ENCODE data around the gene GLRX5. TPM values are rescaled to one million over a fixed set of nuclear protein-coding genes. Genes with fewer than 3 reads are reported as not detected.

The GLRX5 gene
- total and polyA plus RNA-seq, 2 experiments from 2014 or later: 50.0 to 105 TPM

GRCh38 chr14:95487669-95488084 lies 47.2 kb upstream of the GLRX5 start:
- TF ChIP-seq EZH2 (IDR thresholded peaks at IDR 0.05; ENCODE audit: borderline replicate concordance) (no peak), EZH2phosphoT487 (IDR thresholded peaks at IDR 0.05; ENCODE audit: low read depth, severe bottlenecking, unreplicated experiment) (no peak), CTCF (IDR thresholded peaks at IDR 0.05; ENCODE audit: poor library complexity) (no peak)

GRCh38 chr14:95488376-95489213 lies 46.3 kb upstream of the GLRX5 start:
- Histone ChIP-seq H3K4me3 (no peak overlapping the region), H2AFZ (no peak overlapping the region), H3K9me3 (ENCODE audit: low read depth) (no peaks in the 10 kb centered on the region), H3K9me2 (replicated peaks; ENCODE audit: insufficient read depth) (no peaks in the 10 kb centered on the region), H3K4me1 (ENCODE audit: insufficient read depth) (peaks cover 16% of the 10 kb centered on the region), H3K36me3 (replicated peaks; ENCODE audit: insufficient read depth, low read depth) (no peaks in the 10 kb centered on the region), H3K79me2 (no peaks in the 10 kb centered on the region), H3K27ac (no peak overlapping the region), H3K4me2 (no peak overlapping the region), H4K20me1 (ENCODE audit: insufficient read depth, poor library complexity, severe bottlenecking) (no peaks in the 10 kb centered on the region), H3K27me3 (no peaks in the 10 kb centered on the region)
- WGBS (ENCODE audit: low lambda C conversion rate, missing lambda C conversion rate): 79% methylated on average over 5 of the region's 6 CpGs
- no peak for DNase-seq (ENCODE audit: low spot score)
- no peak for TF ChIP-seq CTCF (IDR thresholded peaks at IDR 0.05; ENCODE audit: poor library complexity)
- no peak for TF ChIP-seq EZH2phosphoT487 (IDR thresholded peaks at IDR 0.05; ENCODE audit: low read depth, severe bottlenecking, unreplicated experiment)
- no peak for TF ChIP-seq EZH2 (IDR thresholded peaks at IDR 0.05; ENCODE audit: borderline replicate concordance)

More at GRCh38 chr14:95487669-95488084, 47.2 kb upstream of the GLRX5 start:
- Histone ChIP-seq H3K36me3 (replicated peaks; ENCODE audit: insufficient read depth, low read depth) (no peaks in the 10 kb centered on the region), H2AFZ (no peak overlapping the region), H4K20me1 (ENCODE audit: insufficient read depth, poor library complexity, severe bottlenecking) (no peaks in the 10 kb centered on the region), H3K9me3 (ENCODE audit: low read depth) (no peaks in the 10 kb centered on the region), H3K4me3 (no peak overlapping the region), H3K27ac (no peak overlapping the region), H3K4me2 (no peak overlapping the region), H3K79me2 (no peaks in the 10 kb centered on the region), H3K27me3 (no peaks in the 10 kb centered on the region), H3K9me2 (replicated peaks; ENCODE audit: insufficient read depth) (no peaks in the 10 kb centered on the region), H3K4me1 (ENCODE audit: insufficient read depth) (peaks cover 19% of the 10 kb centered on the region)
- DNase-seq (ENCODE audit: low spot score): no peak
- 63% methylated on average over 3 of the region's 3 CpGs for WGBS (ENCODE audit: low lambda C conversion rate, missing lambda C conversion rate)

GRCh38 chr14:95489214-95490137 lies 45.4 kb upstream of the GLRX5 start:
- TF ChIP-seq EZH2 (IDR thresholded peaks at IDR 0.05; ENCODE audit: borderline replicate concordance) (no peak), CTCF (IDR thresholded peaks at IDR 0.05; ENCODE audit: poor library complexity) (no peak), EZH2phosphoT487 (IDR thresholded peaks at IDR 0.05; ENCODE audit: low read depth, severe bottlenecking, unreplicated experiment) (no peak)
- no peaks in the 10 kb centered on the region for H3K9me2 ChIP-seq (replicated peaks; ENCODE audit: insufficient read depth)
- H3K79me2 ChIP-seq: no peaks in the 10 kb centered on the region
- DNase-seq (ENCODE audit: low spot score): no peak
- H3K4me2 ChIP-seq: no peak overlapping the region
- no peaks in the 10 kb centered on the region for H3K9me3 ChIP-seq (ENCODE audit: low read depth)
- no peaks in the 10 kb centered on the region for H3K36me3 ChIP-seq (replicated peaks; ENCODE audit: insufficient read depth, low read depth)
- H3K27me3 ChIP-seq: no peaks in the 10 kb centered on the region
- peaks cover 10% of the 10 kb centered on the region for H3K4me1 ChIP-seq (ENCODE audit: insufficient read depth)
- no peaks in the 10 kb centered on the region for H4K20me1 ChIP-seq (ENCODE audit: insufficient read depth, poor library complexity, severe bottlenecking)
- WGBS (ENCODE audit: low lambda C conversion rate, missing lambda C conversion rate): 89% methylated on average over 9 of the region's 9 CpGs
- H2AFZ ChIP-seq: no peak overlapping the region
- H3K27ac ChIP-seq: peak overlapping the region; percentile 88
- no peak overlapping the region for H3K4me3 ChIP-seq

Data from hepatocyte (in vitro differentiated cells).